ENCODE data around the gene SPATA13.

The SPATA13 gene

DNA sequence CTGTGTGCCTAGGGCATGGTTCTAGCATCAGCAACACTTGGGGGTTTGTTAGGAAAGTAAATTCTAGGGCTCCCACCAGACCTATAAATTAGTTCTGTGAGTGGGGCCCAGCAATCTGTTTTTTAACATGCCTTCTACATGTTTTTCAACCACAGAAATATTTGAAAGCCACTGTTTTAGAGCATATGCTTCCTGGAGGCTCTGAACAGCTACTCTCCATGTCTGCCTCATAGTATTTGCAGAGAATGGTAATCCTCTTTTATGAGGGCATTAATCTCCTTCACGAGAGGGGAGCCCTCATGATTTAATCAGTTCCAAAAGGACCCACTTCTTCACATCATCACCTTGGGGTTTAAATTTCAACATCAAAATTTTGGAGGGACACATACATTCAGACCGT, 6.0 kb downstream of the SPATA13 start:
- no peak for DNase-seq (ENCODE audit: insufficient read length, low spot score)
- no peak for FAIRE-seq
- TF ChIP-seq, protein P1, sequence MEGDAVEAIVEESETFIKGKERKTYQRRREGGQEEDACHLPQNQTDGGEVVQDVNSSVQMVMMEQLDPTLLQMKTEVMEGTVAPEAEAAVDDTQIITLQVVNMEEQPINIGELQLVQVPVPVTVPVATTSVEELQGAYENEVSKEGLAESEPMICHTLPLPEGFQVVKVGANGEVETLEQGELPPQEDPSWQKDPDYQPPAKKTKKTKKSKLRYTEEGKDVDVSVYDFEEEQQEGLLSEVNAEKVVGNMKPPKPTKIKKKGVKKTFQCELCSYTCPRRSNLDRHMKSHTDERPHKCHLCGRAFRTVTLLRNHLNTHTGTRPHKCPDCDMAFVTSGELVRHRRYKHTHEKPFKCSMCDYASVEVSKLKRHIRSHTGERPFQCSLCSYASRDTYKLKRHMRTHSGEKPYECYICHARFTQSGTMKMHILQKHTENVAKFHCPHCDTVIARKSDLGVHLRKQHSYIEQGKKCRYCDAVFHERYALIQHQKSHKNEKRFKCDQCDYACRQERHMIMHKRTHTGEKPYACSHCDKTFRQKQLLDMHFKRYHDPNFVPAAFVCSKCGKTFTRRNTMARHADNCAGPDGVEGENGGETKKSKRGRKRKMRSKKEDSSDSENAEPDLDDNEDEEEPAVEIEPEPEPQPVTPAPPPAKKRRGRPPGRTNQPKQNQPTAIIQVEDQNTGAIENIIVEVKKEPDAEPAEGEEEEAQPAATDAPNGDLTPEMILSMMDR (IDR thresholded peaks at IDR 0.05; ENCODE audit: insufficient read depth, missing control alignments), result no peak

DNA sequence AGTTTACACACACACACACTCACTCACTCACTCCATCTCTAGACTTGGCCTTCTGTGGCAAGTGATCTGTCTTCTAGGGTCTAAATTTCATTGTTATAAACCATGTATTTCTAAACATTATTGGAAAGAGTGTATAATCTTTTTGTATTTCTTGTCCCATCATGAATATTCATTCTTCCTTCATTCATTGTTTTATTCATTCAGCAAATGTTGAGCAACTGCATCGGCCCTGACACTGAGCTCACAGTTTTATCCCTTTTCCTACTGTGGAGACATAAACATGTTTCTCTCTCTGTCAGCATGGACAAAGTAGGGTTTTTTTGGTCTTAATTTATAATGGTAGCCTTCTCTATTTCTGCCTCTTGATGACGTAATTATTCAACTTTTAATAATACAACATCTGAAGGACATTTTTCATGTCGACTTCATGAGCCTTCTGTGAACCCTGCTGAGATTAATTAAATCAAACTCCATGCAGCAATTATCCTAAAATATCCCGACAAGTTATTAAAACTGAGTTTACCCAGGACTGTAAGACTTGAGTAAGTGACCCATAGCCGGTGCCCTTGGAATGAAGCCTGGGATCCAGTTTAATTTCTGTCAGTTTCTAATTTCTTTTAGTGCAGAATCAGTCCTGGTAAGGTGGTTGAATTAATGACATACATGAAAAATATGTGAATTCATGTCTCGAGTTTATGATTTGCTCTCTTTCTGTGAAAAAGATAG, 7.3 kb downstream of the SPATA13 start:
- TF ChIP-seq, protein P1 (IDR thresholded peaks at IDR 0.05; ENCODE audit: insufficient read depth, missing control alignments), result no peak
- no peak for DNase-seq (ENCODE audit: insufficient read length, low spot score)
- FAIRE-seq, result no peak

DNA sequence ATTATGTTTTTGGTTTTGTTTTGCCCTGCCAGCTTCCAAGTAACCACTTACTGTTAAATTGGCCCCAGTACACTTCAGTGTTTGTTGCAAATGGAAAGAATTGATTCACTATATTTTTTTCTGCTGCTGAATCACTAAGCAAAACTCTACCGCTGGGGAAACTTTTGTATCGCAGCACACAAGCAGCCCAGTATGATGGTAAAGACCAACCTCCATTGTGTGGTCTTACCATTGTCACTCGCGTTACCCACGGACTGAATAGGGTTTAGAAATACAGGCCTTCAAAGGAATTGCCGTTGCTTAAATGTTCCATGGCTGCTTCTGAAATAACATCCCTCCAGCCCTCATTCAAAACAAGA, 7.9 kb downstream of the SPATA13 start:
- no peak for FAIRE-seq
- no peak for DNase-seq (ENCODE audit: insufficient read length, low spot score)
- TF ChIP-seq, protein P1 (IDR thresholded peaks at IDR 0.05; ENCODE audit: insufficient read depth, missing control alignments), result no peak

DNA sequence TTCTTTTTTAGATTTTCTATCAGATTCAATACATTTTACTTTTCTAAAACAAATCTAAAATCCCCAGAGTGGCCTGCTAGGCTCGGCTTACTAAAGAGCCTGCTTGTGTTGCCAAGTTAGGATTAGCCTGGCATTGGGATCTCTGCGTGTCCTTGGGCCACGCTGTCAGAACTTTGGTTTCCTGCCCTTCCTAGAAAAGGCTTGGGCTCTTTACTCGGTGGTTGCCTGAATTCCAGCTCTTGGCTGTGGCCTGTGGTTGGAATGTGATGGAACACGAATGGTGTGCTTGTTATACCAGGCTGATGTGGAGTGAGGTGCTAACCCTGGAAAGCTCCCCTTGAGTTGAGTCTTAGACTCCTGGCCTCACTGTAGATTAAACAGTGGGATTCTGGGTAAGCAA, 8.5 kb downstream of the SPATA13 start:
- DNase-seq (ENCODE audit: insufficient read length, low spot score) (no peak), FAIRE-seq (no peak)
- TF ChIP-seq, protein P1 (IDR thresholded peaks at IDR 0.05; ENCODE audit: insufficient read depth, missing control alignments), result no peak

DNA sequence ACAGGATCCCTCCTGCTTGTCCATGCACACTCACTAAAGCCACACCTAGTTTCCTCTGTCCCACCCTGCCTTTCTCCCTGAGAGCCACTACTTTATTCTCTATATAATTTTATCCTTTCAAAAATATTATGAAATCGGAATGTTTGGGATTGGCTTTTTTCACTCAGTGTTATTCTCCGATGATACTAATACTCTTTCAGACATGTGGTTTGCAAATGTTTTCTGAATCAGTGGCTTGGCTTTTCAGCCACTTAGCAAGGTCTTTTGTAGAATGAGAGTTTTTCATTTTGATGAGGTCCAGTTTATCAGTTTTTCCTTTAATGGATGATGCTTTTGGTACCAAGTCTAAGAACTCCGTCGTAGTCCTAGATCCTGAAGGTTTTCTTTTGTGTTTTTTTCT, 11.6 kb downstream of the SPATA13 start:
- DNase-seq (ENCODE audit: insufficient read length, low spot score), result no peak
- TF ChIP-seq, protein P1 (IDR thresholded peaks at IDR 0.05; ENCODE audit: insufficient read depth, missing control alignments), result no peak
- no peak for FAIRE-seq

DNA sequence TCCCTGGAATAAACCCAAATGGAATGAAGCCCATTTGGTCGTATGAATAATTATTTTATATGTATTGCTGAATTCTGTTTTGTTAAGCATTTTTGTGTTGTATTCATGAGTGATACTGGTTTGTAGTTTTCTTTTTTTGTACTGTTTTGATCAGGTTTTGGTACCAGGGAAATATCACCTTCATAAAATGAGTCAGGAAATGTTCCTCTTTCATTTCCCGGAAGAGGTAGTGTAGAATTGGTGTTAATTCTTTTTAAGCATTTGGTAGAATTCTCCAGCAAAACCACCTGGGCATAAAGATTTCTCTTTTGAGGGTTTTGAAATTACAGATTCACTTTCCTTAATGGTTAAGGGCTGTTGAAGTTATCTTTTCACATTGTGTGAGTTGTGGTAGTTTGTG, 13.3 kb downstream of the SPATA13 start:
- DNase-seq (ENCODE audit: insufficient read length, low spot score), result no peak
- no peak for FAIRE-seq
- TF ChIP-seq, protein P1 (IDR thresholded peaks at IDR 0.05; ENCODE audit: insufficient read depth, missing control alignments), result no peak

DNA sequence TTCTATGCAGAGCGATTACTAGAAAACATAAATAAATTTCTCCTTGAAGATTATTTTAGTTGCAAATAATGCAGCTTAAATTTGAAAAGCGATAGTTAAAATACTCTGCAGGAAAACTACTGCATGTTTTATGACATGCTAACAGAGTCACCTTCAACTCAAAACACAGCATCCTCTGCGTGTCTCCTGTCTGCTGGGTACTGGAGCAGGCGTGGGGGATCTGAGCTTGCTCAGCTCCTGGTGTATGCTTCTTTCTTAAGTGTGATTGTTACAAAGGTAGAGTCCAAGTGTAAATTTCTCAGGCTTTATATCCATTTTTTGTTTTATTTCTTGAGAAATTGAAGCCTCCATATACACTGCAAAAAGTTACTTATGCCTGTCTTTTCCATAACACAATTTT, 15.3 kb downstream of the SPATA13 start:
- DNase-seq (ENCODE audit: insufficient read length, low spot score) (no peak), FAIRE-seq (no peak)
- TF ChIP-seq, protein P1 (IDR thresholded peaks at IDR 0.05; ENCODE audit: insufficient read depth, missing control alignments), result no peak
